Keratinocyte (primary cell): ENCODE data around the gene EPHA6. TPM values are rescaled to one million over a fixed set of nuclear protein-coding genes. Genes with fewer than 3 reads are reported as not detected.

Source experiments
- DNase-seq: peaks from one replicate; pipeline ENCODE4 v3.0.0-alpha.2; 2011; ENCODE audit warnings: low read depth, missing footprints, low spot score
- FAIRE-seq: peaks from 2 replicates; lab custom pipeline; 2011; peaks lifted over from hg19 to GRCh38; lab: Jason Lieb, UNC
- H2AFZ ChIP-seq: 2 replicates; pipeline ENCODE4 v1.6.0; 2012; ENCODE audit warnings: low read length, control low read depth, inconsistent platforms; ENCODE audit not compliant: control insufficient read depth
- H3K27ac ChIP-seq: 2 replicates; pipeline ENCODE4 v1.5.1; 2011; ENCODE audit warnings: low read length; ENCODE audit not compliant: control insufficient read depth, insufficient read depth
- H3K27me3 ChIP-seq: 3 replicates; pipeline ENCODE4 v1.6.0; 2011; ENCODE audit warnings: low read length; ENCODE audit not compliant: control insufficient read depth, insufficient read depth; ENCODE audit errors: extremely low read depth
- H3K36me3 ChIP-seq, 2 experiments: 2 replicates in 1 of 2; 3 replicates in 1 of 2; pipeline ENCODE4 v1.5.1; 2011; ENCODE audit warnings: low read length in 2 of 2, mild to moderate bottlenecking in 1 of 2; ENCODE audit not compliant: control insufficient read depth in 2 of 2, insufficient read depth in 2 of 2; ENCODE audit errors: extremely low read depth in 1 of 2
- H3K4me1 ChIP-seq: 3 replicates; pipeline ENCODE4 v1.5.1; 2011; ENCODE audit warnings: low read length; ENCODE audit not compliant: control insufficient read depth, insufficient read depth; ENCODE audit errors: extremely low read depth
- H3K4me2 ChIP-seq: 3 replicates; pipeline ENCODE4 v1.6.0; 2011; ENCODE audit warnings: low read depth, low read length; ENCODE audit not compliant: control insufficient read depth, insufficient read depth; ENCODE audit errors: extremely low read depth
- H3K4me3 ChIP-seq, 3 experiments: fragments of 200-600 bp in 1 of 3; sonication (generic) in 1 of 3; 2 replicates in 2 of 3; 3 replicates in 1 of 3; pipeline ENCODE4 v1.5.1; 2011 to 2016; ENCODE audit warnings: low read length in 3 of 3, mild to moderate bottlenecking in 3 of 3, control low read depth in 2 of 3, inconsistent platforms in 1 of 3, low read depth in 1 of 3, mixed read lengths in 1 of 3, mixed run types in 1 of 3, moderate library complexity in 1 of 3; ENCODE audit not compliant: control insufficient read depth in 2 of 3, insufficient read depth in 2 of 3; ENCODE audit errors: extremely low read depth in 1 of 3
- H3K79me2 ChIP-seq: 2 replicates; pipeline ENCODE4 v1.6.0; 2012; ENCODE audit warnings: low read length; ENCODE audit not compliant: control insufficient read depth, insufficient read depth
- H3K9ac ChIP-seq: 3 replicates; pipeline ENCODE4 v1.6.0; 2011; ENCODE audit warnings: low read length; ENCODE audit not compliant: control insufficient read depth, insufficient read depth; ENCODE audit errors: extremely low read depth
- H3K9me1 ChIP-seq: 3 replicates; pipeline ENCODE4 v1.6.0; 2011; ENCODE audit warnings: low read length; ENCODE audit not compliant: control insufficient read depth, insufficient read depth; ENCODE audit errors: extremely low read depth
- H3K9me3 ChIP-seq: 2 replicates; pipeline ENCODE4 v1.5.1; 2012; ENCODE audit warnings: low read depth, low read length; ENCODE audit not compliant: control insufficient read depth
- H4K20me1 ChIP-seq: 3 replicates; pipeline ENCODE4 v1.6.0; 2011; ENCODE audit warnings: low read length; ENCODE audit not compliant: control insufficient read depth, insufficient read depth; ENCODE audit errors: extremely low read depth
- EZH2 ChIP-seq: IDR thresholded peaks from one replicate; pipeline ENCODE4 v1.6.1; 2012; ENCODE audit warnings: inconsistent platforms, mild to moderate bottlenecking, low read length, moderate library complexity
- dilution Hi-C: fragments of 300-500 bp; cut with MboI; formaldehyde crosslinking; loops from one replicate; pipeline ENCODE4 v1.7.0; 2020; ENCODE audit warnings: low sequenced_read_pairs; ENCODE audit not compliant: extremely low pct_ligation_motif_present
- polyA plus RNA-seq, 5 experiments: library from polyadenylated mRNA; depleted of rRNA in 3 of 5; stranded (reverse) in 3 of 5; stranded (forward) in 1 of 5; unstranded in 1 of 5; fragments of >200 nt; gene quantifications; 1 replicate in 1 of 5; 2 replicates in 3 of 5; 3 replicates in 1 of 5; pipeline versions ENCODE4 v1.2.1 to v1.2.3, GENCODE V29; 2011 to 2012; ENCODE audit warnings: missing spikeins in 2 of 5, low read depth in 1 of 5, low replicate concordance in 1 of 5
- TF ChIP-seq, protein P1 (sequence below), 3 experiments: IDR thresholded peaks in 1 of 3; conservative IDR thresholded peaks in 1 of 3; optimal IDR thresholded peaks in 1 of 3; 2 replicates in 2 of 3; 3 replicates in 1 of 3; pipeline versions ENCODE3 to v1.5.1; 2011; ENCODE audit warnings: low read length in 3 of 3, mild to moderate bottlenecking in 3 of 3, moderate library complexity in 2 of 3, control low read depth in 1 of 3, inconsistent platforms in 1 of 3; ENCODE audit not compliant: insufficient read depth in 2 of 3; ENCODE audit errors: extremely low read depth in 1 of 3

EPHA6 gene
- polyA plus RNA-seq, 1 donor (not counting 4 experiments of a cell fraction or from before 2014, with no cell fraction given) = not detected

DNA sequence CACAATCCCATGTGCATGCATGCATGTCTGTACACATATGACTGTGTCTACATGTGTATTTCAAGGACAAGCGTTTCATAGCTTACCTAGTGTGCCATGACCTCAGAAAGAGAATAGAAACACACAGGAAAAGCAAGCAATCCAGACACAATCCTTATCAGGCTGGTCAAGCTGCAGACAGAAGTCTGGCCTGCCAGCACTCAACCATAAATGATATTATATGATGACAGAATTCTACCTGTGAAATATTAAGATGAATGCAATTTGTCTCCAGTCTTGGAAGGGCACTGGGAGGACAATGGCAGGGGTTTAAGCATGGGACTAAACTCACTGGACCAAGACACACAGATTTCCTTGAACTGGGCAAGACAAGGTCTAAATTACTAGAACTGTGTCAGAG, 899.2 kb downstream of the EPHA6 start:
- no peak for TF ChIP-seq EZH2
- TF ChIP-seq, protein P1, sequence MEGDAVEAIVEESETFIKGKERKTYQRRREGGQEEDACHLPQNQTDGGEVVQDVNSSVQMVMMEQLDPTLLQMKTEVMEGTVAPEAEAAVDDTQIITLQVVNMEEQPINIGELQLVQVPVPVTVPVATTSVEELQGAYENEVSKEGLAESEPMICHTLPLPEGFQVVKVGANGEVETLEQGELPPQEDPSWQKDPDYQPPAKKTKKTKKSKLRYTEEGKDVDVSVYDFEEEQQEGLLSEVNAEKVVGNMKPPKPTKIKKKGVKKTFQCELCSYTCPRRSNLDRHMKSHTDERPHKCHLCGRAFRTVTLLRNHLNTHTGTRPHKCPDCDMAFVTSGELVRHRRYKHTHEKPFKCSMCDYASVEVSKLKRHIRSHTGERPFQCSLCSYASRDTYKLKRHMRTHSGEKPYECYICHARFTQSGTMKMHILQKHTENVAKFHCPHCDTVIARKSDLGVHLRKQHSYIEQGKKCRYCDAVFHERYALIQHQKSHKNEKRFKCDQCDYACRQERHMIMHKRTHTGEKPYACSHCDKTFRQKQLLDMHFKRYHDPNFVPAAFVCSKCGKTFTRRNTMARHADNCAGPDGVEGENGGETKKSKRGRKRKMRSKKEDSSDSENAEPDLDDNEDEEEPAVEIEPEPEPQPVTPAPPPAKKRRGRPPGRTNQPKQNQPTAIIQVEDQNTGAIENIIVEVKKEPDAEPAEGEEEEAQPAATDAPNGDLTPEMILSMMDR (optimal IDR thresholded peaks at IDR 0.05 in 1 of 3, IDR thresholded peaks at IDR 0.05 in 1 of 3, conservative IDR thresholded peaks at IDR 0.05 in 1 of 3; ENCODE audit: extremely low read depth in 1 of 3, insufficient read depth in 2 of 3, low read length in 3 of 3) = no peak
- dilution Hi-C loops = no loop called here
- DNase-seq = no peak

DNA sequence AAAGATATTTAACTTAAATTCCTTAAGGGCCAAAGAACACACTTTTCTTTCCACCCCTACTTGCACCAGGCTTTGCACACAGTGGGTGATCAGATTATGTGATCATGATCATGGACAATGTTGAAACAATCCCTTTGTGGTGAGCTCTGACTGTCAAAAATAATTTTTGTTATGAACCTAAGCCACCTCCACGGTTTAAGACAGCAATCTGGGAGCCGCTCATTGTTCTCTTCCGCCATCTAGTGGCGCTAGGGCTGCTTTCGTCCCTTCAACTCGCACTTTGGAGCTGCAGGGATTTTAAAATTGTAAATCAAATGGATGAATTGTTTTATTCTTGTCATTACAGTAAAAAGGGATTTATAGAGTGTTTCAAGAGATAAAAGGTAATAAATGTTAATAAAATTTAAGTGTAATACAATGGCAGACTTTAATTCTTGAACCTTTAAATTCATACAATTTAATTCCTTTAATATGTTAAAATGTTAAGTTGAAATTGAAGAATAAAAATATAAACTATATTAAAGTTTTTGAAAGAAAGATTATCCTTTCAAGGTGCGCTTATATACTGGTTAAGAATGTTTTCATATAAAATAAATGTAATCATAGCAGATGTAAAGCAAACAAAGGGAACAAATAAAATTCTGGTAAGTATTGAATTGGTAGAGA, 904.9 kb downstream of the EPHA6 start:
- H2AFZ ChIP-seq = peak overlapping the region; percentile 81
- peak; percentile 20 for FAIRE-seq

More for the DNA sequence above, 899.2 kb downstream of the EPHA6 start:
- peaks cover 2% of the 10 kb centered on the region for H3K4me1 ChIP-seq
- H3K9ac ChIP-seq = no peak overlapping the region
- H2AFZ ChIP-seq = no peak overlapping the region
- no peak overlapping the region for H3K27ac ChIP-seq
- FAIRE-seq = no peak
- no peak overlapping the region for H3K4me2 ChIP-seq
- no peaks in the 10 kb centered on the region for H3K27me3 ChIP-seq
- H4K20me1 ChIP-seq = no peaks in the 10 kb centered on the region
- H3K9me3 ChIP-seq = no peaks in the 10 kb centered on the region
- H3K79me2 ChIP-seq = no peaks in the 10 kb centered on the region
- H3K4me3 ChIP-seq = no peak overlapping the region
- no peaks in the 10 kb centered on the region for H3K36me3 ChIP-seq
- H3K9me1 ChIP-seq = no peaks in the 10 kb centered on the region

More for the DNA sequence above, 904.9 kb downstream of the EPHA6 start:
- Histone ChIP-seq H3K4me2 (peak overlapping the region; percentile 72), H4K20me1 (no peaks in the 10 kb centered on the region), H3K4me3 (peak overlapping the region in 1 of 3 experiments; percentile 49), H3K79me2 (no peaks in the 10 kb centered on the region), H3K9ac (no peak overlapping the region), H3K36me3 (no peaks in the 10 kb centered on the region), H3K9me1 (no peaks in the 10 kb centered on the region), H3K27ac (no peak overlapping the region), H3K4me1 (no peaks in the 10 kb centered on the region), H3K27me3 (no peaks in the 10 kb centered on the region), H3K9me3 (no peaks in the 10 kb centered on the region)
- dilution Hi-C loops = no loop called here
- DNase-seq = peak; percentile 5
- TF ChIP-seq, protein P1 (optimal IDR thresholded peaks at IDR 0.05 in 1 of 3, IDR thresholded peaks at IDR 0.05 in 1 of 3, conservative IDR thresholded peaks at IDR 0.05 in 1 of 3; ENCODE audit: extremely low read depth in 1 of 3, insufficient read depth in 2 of 3, low read length in 3 of 3) = peak; percentile 85 to 97 (median 90)
- TF ChIP-seq EZH2 = no peak
